Fibroblast of lung (primary cell): ENCODE results near the gene CBL.

Source experiments
- EZH2 ChIP-seq: IDR thresholded peaks from 2 replicates; pipeline ENCODE4 v1.5.1; 2012; ENCODE audit warnings: low read length, control low read depth, mild to moderate bottlenecking; ENCODE audit errors: missing control alignments
- TF ChIP-seq, protein P1 (sequence below), 2 donors: IDR thresholded peaks in 1 of 2; conservative IDR thresholded peaks in 1 of 2; 1 replicate in 1 of 2; 2 replicates in 1 of 2; pipeline ENCODE4 v1.5.1; 2011 to 2012; ENCODE audit warnings: low read length in 2 of 2, control low read depth in 1 of 2, inconsistent platforms in 1 of 2, low read depth in 1 of 2, mild to moderate bottlenecking in 1 of 2

DNA sequence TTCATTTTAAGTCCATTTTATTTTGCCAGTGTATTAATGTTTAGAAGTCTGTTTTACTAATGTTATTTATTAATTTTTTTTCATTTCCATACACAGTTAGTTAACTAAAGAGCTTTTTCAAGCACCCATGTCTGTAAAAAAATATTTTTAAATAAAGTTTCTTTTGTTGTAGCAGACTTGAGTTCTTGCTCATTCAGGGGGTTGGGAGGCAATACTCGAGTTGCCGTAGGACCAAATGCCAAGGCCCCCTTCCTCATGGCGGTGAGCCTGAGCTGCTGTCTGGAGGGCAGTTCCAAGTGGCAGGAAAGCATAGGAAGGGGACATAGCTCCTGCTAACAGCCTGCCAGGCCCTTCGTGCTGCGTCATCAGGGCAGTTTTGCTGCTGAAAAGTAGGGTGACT is 101.8 kb downstream of the CBL start:
- TF ChIP-seq, protein P1, sequence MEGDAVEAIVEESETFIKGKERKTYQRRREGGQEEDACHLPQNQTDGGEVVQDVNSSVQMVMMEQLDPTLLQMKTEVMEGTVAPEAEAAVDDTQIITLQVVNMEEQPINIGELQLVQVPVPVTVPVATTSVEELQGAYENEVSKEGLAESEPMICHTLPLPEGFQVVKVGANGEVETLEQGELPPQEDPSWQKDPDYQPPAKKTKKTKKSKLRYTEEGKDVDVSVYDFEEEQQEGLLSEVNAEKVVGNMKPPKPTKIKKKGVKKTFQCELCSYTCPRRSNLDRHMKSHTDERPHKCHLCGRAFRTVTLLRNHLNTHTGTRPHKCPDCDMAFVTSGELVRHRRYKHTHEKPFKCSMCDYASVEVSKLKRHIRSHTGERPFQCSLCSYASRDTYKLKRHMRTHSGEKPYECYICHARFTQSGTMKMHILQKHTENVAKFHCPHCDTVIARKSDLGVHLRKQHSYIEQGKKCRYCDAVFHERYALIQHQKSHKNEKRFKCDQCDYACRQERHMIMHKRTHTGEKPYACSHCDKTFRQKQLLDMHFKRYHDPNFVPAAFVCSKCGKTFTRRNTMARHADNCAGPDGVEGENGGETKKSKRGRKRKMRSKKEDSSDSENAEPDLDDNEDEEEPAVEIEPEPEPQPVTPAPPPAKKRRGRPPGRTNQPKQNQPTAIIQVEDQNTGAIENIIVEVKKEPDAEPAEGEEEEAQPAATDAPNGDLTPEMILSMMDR (conservative IDR thresholded peaks at IDR 0.05 in 1 of 2, IDR thresholded peaks at IDR 0.05 in 1 of 2; ENCODE audit: low read depth in 1 of 2, low read length in 2 of 2) = no peak
- TF ChIP-seq EZH2 = no peak
